ENCODE data around the gene CBARP.

DNA sequence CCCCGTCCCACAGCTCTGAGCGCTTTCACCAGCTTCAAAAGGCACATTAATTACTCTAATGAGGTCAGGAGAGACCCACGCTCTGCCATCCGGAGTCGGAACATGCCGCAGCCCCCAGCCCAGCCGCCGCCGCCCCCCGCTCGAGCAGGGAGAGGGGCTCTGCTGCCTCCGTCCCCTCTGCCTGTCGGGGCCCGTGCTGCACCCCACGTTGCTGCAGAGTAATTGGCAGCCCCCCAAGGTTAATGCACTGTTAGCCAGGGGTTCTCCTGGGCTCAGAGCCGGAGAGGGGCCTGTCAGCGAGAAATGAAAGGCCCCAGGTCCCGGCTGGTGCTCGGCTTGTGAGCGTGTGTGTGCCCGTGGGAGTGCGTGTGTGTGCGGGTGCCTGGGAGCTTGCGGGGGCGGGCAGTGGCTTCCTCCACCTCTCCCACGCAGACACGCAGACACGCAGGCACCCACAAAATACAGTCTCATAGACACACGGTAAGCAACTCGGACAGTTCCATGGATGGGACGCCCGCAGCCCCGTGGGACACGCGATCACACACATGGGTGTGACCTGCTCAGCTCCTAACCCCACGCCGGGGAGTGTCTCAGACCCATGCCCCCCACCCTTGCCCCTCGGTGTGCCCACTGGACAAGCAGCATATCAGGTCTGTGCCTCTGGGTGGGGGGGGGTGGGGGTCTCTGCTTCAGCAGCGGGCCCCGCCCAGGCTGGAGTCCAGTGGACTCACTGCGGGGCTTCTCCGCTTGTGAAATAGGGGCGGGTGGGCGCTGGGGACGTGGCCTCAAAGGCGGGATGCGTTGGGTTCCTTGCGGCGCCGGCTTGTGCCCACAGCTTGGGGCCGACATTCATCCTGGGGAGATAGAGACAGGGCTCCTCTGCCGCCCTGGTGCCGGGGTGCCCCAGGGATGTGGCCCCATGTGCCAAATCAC lies 43.1 kb upstream of the CBARP start:
- TF ChIP-seq, protein P1, sequence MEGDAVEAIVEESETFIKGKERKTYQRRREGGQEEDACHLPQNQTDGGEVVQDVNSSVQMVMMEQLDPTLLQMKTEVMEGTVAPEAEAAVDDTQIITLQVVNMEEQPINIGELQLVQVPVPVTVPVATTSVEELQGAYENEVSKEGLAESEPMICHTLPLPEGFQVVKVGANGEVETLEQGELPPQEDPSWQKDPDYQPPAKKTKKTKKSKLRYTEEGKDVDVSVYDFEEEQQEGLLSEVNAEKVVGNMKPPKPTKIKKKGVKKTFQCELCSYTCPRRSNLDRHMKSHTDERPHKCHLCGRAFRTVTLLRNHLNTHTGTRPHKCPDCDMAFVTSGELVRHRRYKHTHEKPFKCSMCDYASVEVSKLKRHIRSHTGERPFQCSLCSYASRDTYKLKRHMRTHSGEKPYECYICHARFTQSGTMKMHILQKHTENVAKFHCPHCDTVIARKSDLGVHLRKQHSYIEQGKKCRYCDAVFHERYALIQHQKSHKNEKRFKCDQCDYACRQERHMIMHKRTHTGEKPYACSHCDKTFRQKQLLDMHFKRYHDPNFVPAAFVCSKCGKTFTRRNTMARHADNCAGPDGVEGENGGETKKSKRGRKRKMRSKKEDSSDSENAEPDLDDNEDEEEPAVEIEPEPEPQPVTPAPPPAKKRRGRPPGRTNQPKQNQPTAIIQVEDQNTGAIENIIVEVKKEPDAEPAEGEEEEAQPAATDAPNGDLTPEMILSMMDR (IDR thresholded peaks at IDR 0.05): no peak
- no peak for TF ChIP-seq POLR2A (IDR thresholded peaks at IDR 0.05)

All from right lobe of liver (tissue), 4 donors.